Astrocyte (in vitro differentiated cells and primary cell): ENCODE results near the gene RAD51B. TPM values are rescaled to one million over a fixed set of nuclear protein-coding genes. Genes with fewer than 3 reads are reported as not detected.
A peak's percentile ranks its signal among the peaks of the same experiment; 100 is the strongest.

Experiments
- DNase-seq: peaks from one replicate; pipeline ENCODE4 v3.0.0-alpha.2; 2010; ENCODE audit warnings: low read depth
- FAIRE-seq: peaks from 2 replicates; lab custom pipeline; 2011; peaks lifted over from hg19 to GRCh38; lab: Jason Lieb, UNC
- H2AFZ ChIP-seq: 2 replicates; pipeline ENCODE4 v1.6.0; 2012; ENCODE audit warnings: low read depth, low read length, inconsistent platforms
- H3K27ac ChIP-seq: 2 replicates; pipeline ENCODE4 v1.5.1; 2011; ENCODE audit warnings: low read depth, low read length, inconsistent platforms
- H3K27me3 ChIP-seq: 2 replicates; pipeline ENCODE4 v1.6.0; 2011; ENCODE audit warnings: low read length, inconsistent platforms; ENCODE audit not compliant: insufficient read depth
- H3K36me3 ChIP-seq: 2 replicates; pipeline ENCODE4 v1.5.1; 2011; ENCODE audit warnings: low read length, inconsistent platforms; ENCODE audit not compliant: insufficient read depth
- H3K4me1 ChIP-seq: 2 replicates; pipeline ENCODE4 v1.5.1; 2011; ENCODE audit warnings: low read length, inconsistent platforms; ENCODE audit not compliant: insufficient read depth
- H3K4me2 ChIP-seq: 2 replicates; pipeline ENCODE4 v1.6.0; 2012; ENCODE audit warnings: low read length, inconsistent platforms
- H3K4me3 ChIP-seq: 2 replicates; pipeline ENCODE4 v1.5.1; 2011; ENCODE audit warnings: low read depth, mild to moderate bottlenecking, low read length, inconsistent platforms; ENCODE audit not compliant: insufficient read depth
- H3K79me2 ChIP-seq: 2 replicates; pipeline ENCODE4 v1.6.0; 2012; ENCODE audit warnings: mild to moderate bottlenecking, low read length, inconsistent platforms; ENCODE audit not compliant: insufficient read depth
- H3K9ac ChIP-seq: 2 replicates; pipeline ENCODE4 v1.6.0; 2012; ENCODE audit warnings: mild to moderate bottlenecking, low read length, inconsistent platforms
- H3K9me3 ChIP-seq: 2 replicates; pipeline ENCODE4 v1.5.1; 2012; ENCODE audit warnings: low read depth, mild to moderate bottlenecking, low read length, inconsistent platforms; ENCODE audit not compliant: insufficient read depth
- H4K20me1 ChIP-seq: 2 replicates; pipeline ENCODE4 v1.6.0; 2012; ENCODE audit warnings: low read length, inconsistent platforms; ENCODE audit not compliant: insufficient read depth
- H3K27ac Mint-ChIP-seq: one replicate; pipeline ENCODE4 v1.8.0; 2021; ENCODE audit warnings: mild to moderate bottlenecking, mixed read lengths; ENCODE audit not compliant: unreplicated experiment
- H3K27me3 Mint-ChIP-seq: one replicate; pipeline ENCODE4 v1.8.0; 2021; ENCODE audit warnings: low read depth, mixed read lengths; ENCODE audit not compliant: unreplicated experiment
- H3K36me3 Mint-ChIP-seq: one replicate; pipeline ENCODE4 v1.8.0; 2021; ENCODE audit warnings: low read depth, mixed read lengths; ENCODE audit not compliant: unreplicated experiment
- H3K4me1 Mint-ChIP-seq: one replicate; pipeline ENCODE4 v1.8.0; 2021; ENCODE audit warnings: low read depth, mixed read lengths; ENCODE audit not compliant: unreplicated experiment
- H3K4me3 Mint-ChIP-seq: one replicate; pipeline ENCODE4 v1.8.0; 2021; ENCODE audit warnings: mild to moderate bottlenecking, moderate library complexity, mixed read lengths; ENCODE audit not compliant: unreplicated experiment
- H3K9me3 Mint-ChIP-seq: one replicate; pipeline ENCODE4 v1.8.0; 2021; ENCODE audit warnings: mild to moderate bottlenecking, mixed read lengths; ENCODE audit not compliant: unreplicated experiment
- EZH2 ChIP-seq: IDR thresholded peaks from 2 replicates; pipeline ENCODE4 v1.6.1; 2012; ENCODE audit warnings: mild to moderate bottlenecking, low read length, inconsistent platforms; ENCODE audit not compliant: insufficient read depth
- total RNA-seq: library from RNA; stranded (reverse); gene quantifications from 2 replicates; pipeline ENCODE4 v1.2.1, GENCODE V29; 2021
- TF ChIP-seq, protein P1 (sequence below): IDR thresholded peaks from 2 replicates; pipeline ENCODE4 v1.5.1; 2011; ENCODE audit warnings: low read depth, mild to moderate bottlenecking, inconsistent platforms, low read length, moderate library complexity; ENCODE audit not compliant: insufficient read depth

RAD51B gene
- total RNA-seq, 1 donor from 2014 or later: 10.8 TPM

DNA sequence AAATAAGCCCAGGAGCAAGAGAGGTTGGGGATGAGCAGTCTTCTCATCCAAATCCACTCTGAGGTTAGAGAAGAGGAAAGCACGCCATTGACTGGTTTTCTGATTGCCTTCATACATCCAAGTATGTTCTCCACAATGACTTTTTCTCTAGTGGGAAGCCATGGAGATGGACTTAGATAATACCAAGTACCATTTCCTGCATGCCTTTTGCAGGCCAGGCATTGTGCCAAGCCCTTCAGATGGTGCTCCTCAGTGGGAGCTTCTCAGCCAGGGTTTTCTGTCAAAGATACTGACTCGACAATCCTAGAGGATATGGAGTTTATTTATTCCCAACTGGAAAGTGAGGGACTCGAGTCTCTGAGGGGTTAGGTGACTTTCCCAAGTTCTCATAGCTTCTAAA lies 755.3 kb downstream of the RAD51B start:
- no peak for FAIRE-seq
- Mint-ChIP-seq H3K9me3 (peaks cover 11% of the 10 kb centered on the region), H3K27ac (no peak overlapping the region)

DNA sequence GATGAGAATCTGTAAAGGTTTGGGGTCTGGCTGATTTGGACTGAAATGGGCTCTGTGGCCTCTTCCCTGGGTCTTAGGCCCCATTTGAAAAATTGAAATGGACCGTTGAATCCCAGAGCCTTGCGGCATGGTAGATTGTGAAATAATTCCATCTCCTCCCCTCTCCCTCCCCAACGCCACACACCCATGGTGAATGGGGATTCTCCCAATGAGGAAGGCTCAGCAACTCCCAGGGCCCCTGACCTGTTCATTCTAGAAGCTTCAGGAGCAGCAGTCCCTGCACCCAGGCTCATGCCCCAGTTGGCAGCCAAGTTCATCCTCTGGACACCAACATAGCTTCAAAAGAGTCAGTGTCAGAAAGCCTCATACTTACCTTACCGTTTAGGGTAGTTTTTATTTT lies 755.8 kb downstream of the RAD51B start:
- no peak for TF ChIP-seq EZH2
- TF ChIP-seq, protein P1, sequence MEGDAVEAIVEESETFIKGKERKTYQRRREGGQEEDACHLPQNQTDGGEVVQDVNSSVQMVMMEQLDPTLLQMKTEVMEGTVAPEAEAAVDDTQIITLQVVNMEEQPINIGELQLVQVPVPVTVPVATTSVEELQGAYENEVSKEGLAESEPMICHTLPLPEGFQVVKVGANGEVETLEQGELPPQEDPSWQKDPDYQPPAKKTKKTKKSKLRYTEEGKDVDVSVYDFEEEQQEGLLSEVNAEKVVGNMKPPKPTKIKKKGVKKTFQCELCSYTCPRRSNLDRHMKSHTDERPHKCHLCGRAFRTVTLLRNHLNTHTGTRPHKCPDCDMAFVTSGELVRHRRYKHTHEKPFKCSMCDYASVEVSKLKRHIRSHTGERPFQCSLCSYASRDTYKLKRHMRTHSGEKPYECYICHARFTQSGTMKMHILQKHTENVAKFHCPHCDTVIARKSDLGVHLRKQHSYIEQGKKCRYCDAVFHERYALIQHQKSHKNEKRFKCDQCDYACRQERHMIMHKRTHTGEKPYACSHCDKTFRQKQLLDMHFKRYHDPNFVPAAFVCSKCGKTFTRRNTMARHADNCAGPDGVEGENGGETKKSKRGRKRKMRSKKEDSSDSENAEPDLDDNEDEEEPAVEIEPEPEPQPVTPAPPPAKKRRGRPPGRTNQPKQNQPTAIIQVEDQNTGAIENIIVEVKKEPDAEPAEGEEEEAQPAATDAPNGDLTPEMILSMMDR: no peak
- Mint-ChIP-seq H3K9me3 (peaks cover 13% of the 10 kb centered on the region), H3K27ac (no peak overlapping the region), H3K4me3 (no peak overlapping the region), H3K36me3 (peaks cover 9% of the 10 kb centered on the region), H3K4me1 (peaks cover 32% of the 10 kb centered on the region), H3K27me3 (peaks cover 6% of the 10 kb centered on the region)
- no peak for FAIRE-seq
- Histone ChIP-seq H2AFZ (no peak overlapping the region), H3K36me3 (no peaks in the 10 kb centered on the region), H3K4me1 (peaks cover 29% of the 10 kb centered on the region), H3K27me3 (no peaks in the 10 kb centered on the region), H3K9ac (no peak overlapping the region), H3K79me2 (no peaks in the 10 kb centered on the region), H3K4me2 (no peak overlapping the region), H4K20me1 (no peaks in the 10 kb centered on the region), H3K4me3 (no peak overlapping the region), H3K27ac (no peak overlapping the region), H3K9me3 (no peaks in the 10 kb centered on the region)
- DNase-seq: no peak

More for the DNA sequence above, 755.3 kb downstream of the RAD51B start:
- Mint-ChIP-seq H3K4me1 (peaks cover 32% of the 10 kb centered on the region), H3K36me3 (peaks cover 9% of the 10 kb centered on the region), H3K27me3 (peaks cover 6% of the 10 kb centered on the region), H3K4me3 (no peak overlapping the region)
- H3K27ac ChIP-seq: no peak overlapping the region
- no peaks in the 10 kb centered on the region for H3K27me3 ChIP-seq
- no peak overlapping the region for H3K4me3 ChIP-seq
- no peaks in the 10 kb centered on the region for H3K79me2 ChIP-seq
- peak; percentile 50 for DNase-seq
- H4K20me1 ChIP-seq: no peaks in the 10 kb centered on the region
- H3K9me3 ChIP-seq: no peaks in the 10 kb centered on the region
- H3K9ac ChIP-seq: no peak overlapping the region
- no peaks in the 10 kb centered on the region for H3K36me3 ChIP-seq
- no peak overlapping the region for H3K4me2 ChIP-seq
- TF ChIP-seq EZH2: no peak
- TF ChIP-seq, protein P1: no peak
- H3K4me1 ChIP-seq: peaks cover 29% of the 10 kb centered on the region
- no peak overlapping the region for H2AFZ ChIP-seq

- no peak for FAIRE-seq
- Mint-ChIP-seq H3K4me3 (no peak overlapping the region), H3K27ac (peak overlapping the region; percentile 58), H3K27me3 (peaks cover 6% of the 10 kb centered on the region), H3K9me3 (peaks cover 15% of the 10 kb centered on the region), H3K4me1 (peaks cover 35% of the 10 kb centered on the region), H3K36me3 (peaks cover 9% of the 10 kb centered on the region)
- no peak overlapping the region for H3K4me3 ChIP-seq
- DNase-seq: no peak
- H3K36me3 ChIP-seq: no peaks in the 10 kb centered on the region
- TF ChIP-seq EZH2: no peak
- TF ChIP-seq, protein P1: no peak
- peak overlapping the region; percentile 3 for H2AFZ ChIP-seq
- peaks cover 29% of the 10 kb centered on the region for H3K4me1 ChIP-seq
- no peak overlapping the region for H3K4me2 ChIP-seq
- no peaks in the 10 kb centered on the region for H3K79me2 ChIP-seq
- no peak overlapping the region for H3K9ac ChIP-seq
- no peak overlapping the region for H3K27ac ChIP-seq
- no peaks in the 10 kb centered on the region for H4K20me1 ChIP-seq
- H3K9me3 ChIP-seq: no peaks in the 10 kb centered on the region
- H3K27me3 ChIP-seq: no peaks in the 10 kb centered on the region
These were observed 756.5 kb downstream of the RAD51B start for GRCh38 chr14:68576031-68576430.
